BJ (cell line): ENCODE data around the gene PPIP5K2. TPM values are rescaled to one million over a fixed set of nuclear protein-coding genes. Genes with fewer than 3 reads are reported as not detected.

Source experiments
- CTCF ChIA-PET: fragments of 350-600 bp; formaldehyde crosslinking; extraction: SDS; loops from one replicate; lab custom pipeline; 2021; ENCODE audit warnings: antibody characterized with exemption, inconsistent platforms; lab: Yijun Ruan, JAX
- POLR2A ChIA-PET: fragments of 300-600 bp; sonication (Branson Sonifier 250); formaldehyde crosslinking; extraction: SDS; loops from one replicate; lab custom pipeline; 2021; ENCODE audit warnings: antibody characterized with exemption; lab: Charles Lee
- DNase-seq: peaks from one replicate; pipeline ENCODE4 v3.0.0-alpha.2; 2011; ENCODE audit warnings: low read depth
- H3K27me3 ChIP-seq: 2 replicates; pipeline ENCODE4 v1.6.0; 2011; ENCODE audit warnings: low read length; ENCODE audit not compliant: control insufficient read depth, insufficient read depth
- H3K36me3 ChIP-seq: 2 replicates; pipeline ENCODE4 v1.5.1; 2011; ENCODE audit warnings: low read length; ENCODE audit not compliant: control insufficient read depth, insufficient read depth
- H3K4me3 ChIP-seq: 2 replicates; pipeline ENCODE4 v1.5.1; 2011; ENCODE audit warnings: low read depth, mild to moderate bottlenecking, control low read depth, low read length
- polyA plus RNA-seq: library from polyadenylated mRNA; depleted of rRNA; stranded (reverse); fragments of >200 nt; gene quantifications from 2 replicates; pipeline ENCODE4 v1.2.3, GENCODE V29; 2011
- TF ChIP-seq, protein P1 (sequence below): IDR thresholded peaks from 2 replicates; pipeline ENCODE4 v1.5.1; 2011; ENCODE audit warnings: low read depth, mild to moderate bottlenecking, control low read depth, inconsistent platforms, low read length, moderate library complexity; ENCODE audit not compliant: insufficient read depth

PPIP5K2 gene
- polyA plus RNA-seq, 1 experiment: 33.6 TPM

GRCh38 chr5:103110403-103110802, 9.7 kb upstream of the PPIP5K2 start:
- ChIA-PET CTCF (no interaction called here), POLR2A (no interaction called here)
- no peak overlapping the region for H3K4me3 ChIP-seq
- no peaks in the 10 kb centered on the region for H3K36me3 ChIP-seq
- no peak for DNase-seq
- H3K27me3 ChIP-seq: no peaks in the 10 kb centered on the region
- TF ChIP-seq, protein P1, sequence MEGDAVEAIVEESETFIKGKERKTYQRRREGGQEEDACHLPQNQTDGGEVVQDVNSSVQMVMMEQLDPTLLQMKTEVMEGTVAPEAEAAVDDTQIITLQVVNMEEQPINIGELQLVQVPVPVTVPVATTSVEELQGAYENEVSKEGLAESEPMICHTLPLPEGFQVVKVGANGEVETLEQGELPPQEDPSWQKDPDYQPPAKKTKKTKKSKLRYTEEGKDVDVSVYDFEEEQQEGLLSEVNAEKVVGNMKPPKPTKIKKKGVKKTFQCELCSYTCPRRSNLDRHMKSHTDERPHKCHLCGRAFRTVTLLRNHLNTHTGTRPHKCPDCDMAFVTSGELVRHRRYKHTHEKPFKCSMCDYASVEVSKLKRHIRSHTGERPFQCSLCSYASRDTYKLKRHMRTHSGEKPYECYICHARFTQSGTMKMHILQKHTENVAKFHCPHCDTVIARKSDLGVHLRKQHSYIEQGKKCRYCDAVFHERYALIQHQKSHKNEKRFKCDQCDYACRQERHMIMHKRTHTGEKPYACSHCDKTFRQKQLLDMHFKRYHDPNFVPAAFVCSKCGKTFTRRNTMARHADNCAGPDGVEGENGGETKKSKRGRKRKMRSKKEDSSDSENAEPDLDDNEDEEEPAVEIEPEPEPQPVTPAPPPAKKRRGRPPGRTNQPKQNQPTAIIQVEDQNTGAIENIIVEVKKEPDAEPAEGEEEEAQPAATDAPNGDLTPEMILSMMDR: no peak

- TF ChIP-seq, protein P1: no peak
These were observed 8.6 kb upstream of the PPIP5K2 start for GRCh38 chr5:103111468-103111867.

GRCh38 chr5:103112910-103113309, 7.2 kb upstream of the PPIP5K2 start:
- TF ChIP-seq, protein P1: no peak
- no peak overlapping the region for H3K4me3 ChIP-seq
- CTCF ChIA-PET: no interaction called here
- DNase-seq: no peak
- H3K36me3 ChIP-seq: no peaks in the 10 kb centered on the region
- POLR2A ChIA-PET: no interaction called here
- H3K27me3 ChIP-seq: no peaks in the 10 kb centered on the region

More at GRCh38 chr5:103111468-103111867, 8.6 kb upstream of the PPIP5K2 start:
- Histone ChIP-seq H3K36me3 (no peaks in the 10 kb centered on the region), H3K4me3 (no peak overlapping the region), H3K27me3 (no peaks in the 10 kb centered on the region)
- CTCF ChIA-PET: no interaction called here
- no peak for DNase-seq
- POLR2A ChIA-PET: no interaction called here

DNA sequence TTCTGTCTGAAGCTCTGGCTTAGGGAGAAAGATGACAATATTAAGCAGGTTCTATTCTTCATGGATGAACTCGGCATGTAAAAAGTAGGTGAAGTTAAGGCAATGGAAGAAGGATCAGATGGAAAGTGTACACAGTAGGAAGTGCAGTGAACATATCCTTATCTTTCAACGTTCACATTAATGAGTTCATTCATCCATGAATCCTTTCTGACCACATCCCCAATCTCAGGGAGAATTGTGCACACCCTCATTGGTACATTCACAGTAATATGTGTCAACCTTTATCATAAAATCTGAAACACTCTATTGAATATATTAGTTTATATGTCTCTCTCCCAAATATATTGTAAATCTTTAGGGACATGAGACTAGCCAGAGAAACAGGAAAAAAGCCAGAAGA, 5.7 kb upstream of the PPIP5K2 start:
- Histone ChIP-seq H3K4me3 (no peak overlapping the region), H3K36me3 (no peaks in the 10 kb centered on the region), H3K27me3 (no peaks in the 10 kb centered on the region)
- ChIA-PET CTCF (no interaction called here), POLR2A (no interaction called here)
- TF ChIP-seq, protein P1: no peak
- no peak for DNase-seq

- DNase-seq: no peak
- TF ChIP-seq, protein P1: no peak
- CTCF ChIA-PET: interaction anchor here (0.6 kb wide), 1 partner anchor 22 kb away, joined by 3 read pairs; no protein-coding TSS in a partner anchor
- H3K36me3 ChIP-seq: no peaks in the 10 kb centered on the region
- H3K27me3 ChIP-seq: no peaks in the 10 kb centered on the region
- POLR2A ChIA-PET: no interaction called here
- H3K4me3 ChIP-seq: no peak overlapping the region
These were observed 2.6 kb upstream of the PPIP5K2 start for GRCh38 chr5:103117471-103117991.
